HCT116 (cell line): ENCODE measurements around the gene TRIM50. TPM values are rescaled to one million over a fixed set of nuclear protein-coding genes. Genes with fewer than 3 reads are reported as not detected.
"Not testable (repeated sequence)": the region's sequence is repeated elsewhere in the genome, so short reads cannot be mapped to it uniquely, and the experiment has no call there.

Source experiments
- ATAC-seq: fragments of 200-7000 bp; cut with Tn5 transposase; 2 replicates; pipeline ENCODE4 v1.9.1; 2020; ENCODE audit warnings: mild to moderate bottlenecking, moderate library complexity
- BruUV-seq: library from RNA; stranded (reverse); fragments of 400-500 nt; replicated peaks from 2 replicates; lab custom pipeline; 2021; lab: Mats Ljungman, UMichigan
- CTCF ChIA-PET: fragments of 300-600 bp; sonication (Branson Sonifier 250); formaldehyde crosslinking; loops from one replicate; lab custom pipeline; 2021; ENCODE audit warnings: antibody characterized with exemption; lab: Charles Lee
- POLR2A ChIA-PET: fragments of 300-600, 350-600 bp; sonication (Branson Sonifier 250); formaldehyde crosslinking; loops from one replicate; lab custom pipeline; 2021; ENCODE audit warnings: antibody characterized with exemption; lab: Charles Lee
- RAD21 ChIA-PET, 2 experiments: fragments of 300-600 bp; sonication (Branson Sonifier 250); formaldehyde crosslinking; loops; one replicate each; lab custom pipeline; 2023; ENCODE audit warnings: low total read pairs in 2 of 2; ENCODE audit not compliant: uncharacterized antibody in 2 of 2, unreplicated experiment in 2 of 2, low non-redundant PET in 1 of 2; lab: Charles Lee
- DNase-seq: peaks from one replicate; pipeline ENCODE4 v3.0.0-alpha.2; 2010; ENCODE audit warnings: low read depth, low spot score
- H2AFZ ChIP-seq: fragments of 200-600 bp; shearing (Covaris generic), sonication (generic); 2 replicates; pipeline ENCODE4 v1.6.1; 2017; ENCODE audit warnings: low read depth, mixed run types, mixed read lengths, antibody characterized with exemption, low read length; ENCODE audit not compliant: poor library complexity, severe bottlenecking
- H3K27ac ChIP-seq: 2 replicates; pipeline ENCODE4 v1.5.1; 2012; ENCODE audit warnings: low read depth, low read length
- H3K27me3 ChIP-seq: fragments of 200-600 bp; sonication (generic); 2 replicates; pipeline ENCODE4 v1.6.1; 2016; ENCODE audit warnings: mixed run types, low read length, mixed read lengths; ENCODE audit not compliant: insufficient read depth
- H3K36me3 ChIP-seq, 2 experiments: fragments of 200-500 bp in 1 of 2; fragments of 200-600 bp in 1 of 2; sonication (Bioruptor generic) in 1 of 2; sonication (generic) in 1 of 2; 2 replicates each; pipeline versions ENCODE4 v1.5.1 to v1.6.1; 2014 to 2016; ENCODE audit warnings: low read length in 2 of 2, inconsistent platforms in 1 of 2, mixed read lengths in 1 of 2, mixed run types in 1 of 2; ENCODE audit not compliant: insufficient read depth in 2 of 2, control insufficient read depth in 1 of 2
- H3K4me1 ChIP-seq, 2 experiments: fragments of 200-600 bp in 1 of 2; sonication (generic) in 1 of 2; 2 replicates each; pipeline versions ENCODE4 v1.5.1 to v1.6.1; 2012 to 2017; ENCODE audit warnings: low read length in 2 of 2, inconsistent platforms in 1 of 2, mild to moderate bottlenecking in 1 of 2, mixed read lengths in 1 of 2, mixed run types in 1 of 2, moderate library complexity in 1 of 2; ENCODE audit not compliant: insufficient read depth in 2 of 2, control insufficient read depth in 1 of 2
- H3K4me2 ChIP-seq: fragments of 200-600 bp; sonication (generic); 2 replicates; pipeline ENCODE4 v1.6.1; 2017; ENCODE audit warnings: mixed run types, low read length, mixed read lengths
- H3K4me3 ChIP-seq, 2 experiments: fragments of 200-600 bp in 1 of 2; sonication (generic) in 1 of 2; replicated peaks in 1 of 2; 2 replicates each; pipeline ENCODE4 v1.5.1; 2011 to 2016; ENCODE audit warnings: low read length in 2 of 2, control low read depth in 1 of 2, low read depth in 1 of 2, mild to moderate bottlenecking in 1 of 2, mixed read lengths in 1 of 2, mixed run types in 1 of 2
- H3K79me2 ChIP-seq: fragments of 200-600 bp; sonication (generic); 2 replicates; pipeline ENCODE4 v1.6.1; 2017; ENCODE audit warnings: mild to moderate bottlenecking, mixed run types, low read length, moderate library complexity, mixed read lengths; ENCODE audit not compliant: insufficient read depth
- H3K9ac ChIP-seq: fragments of 200-600 bp; sonication (generic); 2 replicates; pipeline ENCODE4 v1.6.1; 2016; ENCODE audit warnings: low read length, mixed read lengths
- H3K9me2 ChIP-seq: fragments of 200-600 bp; sonication (generic), shearing (Covaris generic); 2 replicates; pipeline ENCODE4 v1.6.1; 2017; ENCODE audit warnings: mixed run types, mild to moderate bottlenecking, moderate library complexity; ENCODE audit not compliant: insufficient read depth
- H3K9me3 ChIP-seq, 2 experiments: fragments of 200-500 bp in 1 of 2; fragments of 200-600 bp in 1 of 2; sonication (Bioruptor generic) in 1 of 2; sonication (generic) in 1 of 2; 2 replicates each; pipeline ENCODE4 v1.6.1; 2014 to 2017; ENCODE audit warnings: low read length in 2 of 2, mixed read lengths in 2 of 2, inconsistent platforms in 1 of 2, low read depth in 1 of 2, mild to moderate bottlenecking in 1 of 2, mixed run types in 1 of 2, moderate library complexity in 1 of 2; ENCODE audit not compliant: control insufficient read depth in 1 of 2, insufficient read depth in 1 of 2
- H4K20me1 ChIP-seq: fragments of 200-600 bp; sonication (generic), shearing (Covaris generic); 2 replicates; pipeline ENCODE4 v1.6.1; 2017; ENCODE audit warnings: mixed run types, mild to moderate bottlenecking, moderate library complexity; ENCODE audit not compliant: insufficient read depth
- CBX3 ChIP-seq: IDR thresholded peaks from 2 replicates; pipeline ENCODE4 v1.6.1; 2012; ENCODE audit warnings: low read depth
- intact Hi-C: fragments of 100-400 bp; cut with micrococcal nuclease; formaldehyde crosslinking; loops from 2 replicates; pipeline ENCODE4 v1.10.0; 2022
- total RNA-seq: library from RNA; stranded (reverse); gene quantifications from one replicate; pipeline ENCODE4 v1.2.1, GENCODE V29; 2021; ENCODE audit not compliant: unreplicated experiment

The TRIM50 gene
- total RNA-seq, 1 experiment from 2014 or later: not detected

GRCh38 chr7:73323434-73324080, 4.3 kb downstream of the TRIM50 start:
- H3K9me3 ChIP-seq, BruUV-seq, H3K79me2 ChIP-seq, H3K27ac ChIP-seq, H3K9me2 ChIP-seq, H4K20me1 ChIP-seq, POLR2A ChIA-PET, DNase-seq, H3K36me3 ChIP-seq, H3K27me3 ChIP-seq: not testable (repeated sequence)
- ChIA-PET RAD21 (interaction anchor here in 1 of 2 experiments (1.0 kb wide), 1 partner anchor 128 kb away, joined by 3 read pairs; no protein-coding TSS in a partner anchor), CTCF (interaction anchor here (0.6 to 1.3 kb wide), 5 partner anchors 17 to 128 kb away, joined by 3 to 12 read pairs (median 3); no protein-coding TSS in a partner anchor)
- Histone ChIP-seq H3K4me2 (peak overlapping the region; percentile 66), H3K4me1 (peaks cover 0 to 11% of the 10 kb centered on the region in 2 experiments; a peak in 2 of 4 replicates), H3K9ac (0 out of 2 replicates have a peak overlapping the region, but pooled peaks have one; percentile 13), H3K4me3 (peak overlapping the region in 1 of 2 experiments; percentile 11; a peak in 1 of 4 replicates), H2AFZ (peak overlapping the region; percentile 73)
- 0 out of 2 replicates have a peak, but pooled peaks have one; percentile 1 for TF ChIP-seq CBX3
- peak; percentile 15 for ATAC-seq
- intact Hi-C loops: loop anchor here (1.0 to 10.0 kb wide), 2 partner anchors 128 to 411 kb away; partner anchors contain the start of gene ABHD11

- H3K27ac ChIP-seq, RAD21 ChIA-PET, CTCF ChIA-PET, H4K20me1 ChIP-seq, BruUV-seq, H3K9ac ChIP-seq, H3K27me3 ChIP-seq, H3K4me2 ChIP-seq, ATAC-seq, H3K79me2 ChIP-seq, POLR2A ChIA-PET, H2AFZ ChIP-seq, DNase-seq, H3K4me3 ChIP-seq, H3K9me2 ChIP-seq, H3K9me3 ChIP-seq, H3K36me3 ChIP-seq: not testable (repeated sequence)
- intact Hi-C loops: loop anchor here (10.0 kb wide), 1 partner anchor 415 kb away; the partner anchor contains the start of gene ABHD11
- H3K4me1 ChIP-seq: peaks cover 0 to 11% of the 10 kb centered on the region in 2 experiments; a peak in 2 of 4 replicates
Observed at GRCh38 chr7:73320009-73320408, 7.9 kb downstream of the TRIM50 start.

- H2AFZ ChIP-seq, DNase-seq, POLR2A ChIA-PET, H4K20me1 ChIP-seq, H3K27me3 ChIP-seq, ATAC-seq, H3K9me2 ChIP-seq, H3K79me2 ChIP-seq, H3K36me3 ChIP-seq, BruUV-seq, H3K27ac ChIP-seq, RAD21 ChIA-PET, CTCF ChIA-PET, H3K9me3 ChIP-seq, H3K4me3 ChIP-seq, H3K9ac ChIP-seq, H3K4me2 ChIP-seq, intact Hi-C loops: not testable (repeated sequence)
- peaks cover 0 to 11% of the 10 kb centered on the region in 2 experiments; a peak in 2 of 4 replicates for H3K4me1 ChIP-seq
Observed at GRCh38 chr7:73319541-73319940, 8.3 kb downstream of the TRIM50 start.
